H9 (cell line): ENCODE measurements around the gene C3orf22. TPM values are rescaled to one million over a fixed set of nuclear protein-coding genes. Genes with fewer than 3 reads are reported as not detected.

Source experiments
- DNase-seq: peaks from one replicate; pipeline ENCODE4 v3.0.0-alpha.2; 2017
- H2AFZ ChIP-seq: one replicate; pipeline ENCODE4 v1.6.1; 2013; ENCODE audit warnings: mild to moderate bottlenecking, low read length, control low read depth, moderate library complexity
- H2AK5ac ChIP-seq: 2 replicates; pipeline ENCODE4 v1.6.1; 2013; ENCODE audit warnings: low read length, control low read depth, mixed read lengths; ENCODE audit not compliant: insufficient read length
- H2BK120ac ChIP-seq: one replicate; pipeline ENCODE4 v1.6.1; 2013; ENCODE audit warnings: low read depth, mild to moderate bottlenecking, low read length, control low read depth, inconsistent platforms; ENCODE audit not compliant: poor library complexity, severe bottlenecking
- H2BK12ac ChIP-seq: 2 replicates; pipeline ENCODE4 v1.6.1; 2013; ENCODE audit warnings: low read length, control low read depth, mixed read lengths, low read depth; ENCODE audit not compliant: insufficient read length
- H2BK15ac ChIP-seq: 2 replicates; pipeline ENCODE4 v1.6.1; 2013; ENCODE audit warnings: low read depth, low read length, control low read depth
- H2BK20ac ChIP-seq: one replicate; pipeline ENCODE4 v1.6.1; 2013; ENCODE audit warnings: low read depth, mild to moderate bottlenecking, low read length, control low read depth, inconsistent platforms; ENCODE audit not compliant: poor library complexity, severe bottlenecking
- H2BK5ac ChIP-seq: 2 replicates; pipeline ENCODE4 v1.6.1; 2013; ENCODE audit warnings: low read length, control low read depth, mixed read lengths; ENCODE audit not compliant: insufficient read length
- H3K14ac ChIP-seq: 2 replicates; pipeline ENCODE4 v1.6.1; 2013; ENCODE audit warnings: low read length, control low read depth; ENCODE audit not compliant: insufficient read depth
- H3K18ac ChIP-seq: 2 replicates; pipeline ENCODE4 v1.6.1; 2013; ENCODE audit warnings: low read depth, mild to moderate bottlenecking, mixed read lengths, low read length, control low read depth; ENCODE audit not compliant: insufficient read length
- H3K23ac ChIP-seq: 2 replicates; pipeline ENCODE4 v1.6.1; 2013; ENCODE audit warnings: low read length, control low read depth, mixed read lengths, low read depth; ENCODE audit not compliant: insufficient read length
- H3K23me2 ChIP-seq: 2 replicates; pipeline ENCODE4 v1.6.1; 2013; ENCODE audit warnings: low read depth, mild to moderate bottlenecking, mixed read lengths, low read length, control low read depth; ENCODE audit not compliant: insufficient read length, poor library complexity, severe bottlenecking
- H3K27ac ChIP-seq: 2 replicates; pipeline ENCODE4 v1.5.1; 2013; ENCODE audit warnings: low read length, control low read depth, mixed read lengths, low read depth; ENCODE audit not compliant: insufficient read length
- H3K27me3 ChIP-seq: 2 replicates; pipeline ENCODE4 v1.6.1; 2013; ENCODE audit warnings: low read length, control low read depth, inconsistent platforms; ENCODE audit not compliant: insufficient read depth
- H3K4ac ChIP-seq: 2 replicates; pipeline ENCODE4 v1.6.1; 2013; ENCODE audit warnings: low read depth, mild to moderate bottlenecking, control low read depth, inconsistent platforms, low read length, moderate library complexity
- H3K4me1 ChIP-seq: 2 replicates; pipeline ENCODE4 v1.6.1; 2013; ENCODE audit warnings: low read length, control low read depth, inconsistent platforms; ENCODE audit not compliant: insufficient read depth
- H3K4me2 ChIP-seq: 2 replicates; pipeline ENCODE4 v1.6.1; 2013; ENCODE audit warnings: low read length, control low read depth, mixed read lengths; ENCODE audit not compliant: insufficient read length, insufficient read depth
- H3K56ac ChIP-seq: 2 replicates; pipeline ENCODE4 v1.6.1; 2013; ENCODE audit warnings: low read depth, mild to moderate bottlenecking, mixed read lengths, low read length, control low read depth; ENCODE audit not compliant: insufficient read length
- H3K79me1 ChIP-seq: 2 replicates; pipeline ENCODE4 v1.6.1; 2013; ENCODE audit warnings: low read depth, mild to moderate bottlenecking, moderate library complexity, low read length, control low read depth, inconsistent platforms; ENCODE audit not compliant: insufficient read depth, poor library complexity, severe bottlenecking
- H3K79me2 ChIP-seq: 2 replicates; pipeline ENCODE4 v1.6.1; 2013; ENCODE audit warnings: low read length, control low read depth, inconsistent platforms; ENCODE audit not compliant: insufficient read depth
- H3K9ac ChIP-seq: 2 replicates; pipeline ENCODE4 v1.6.1; 2013; ENCODE audit warnings: low read length, control low read depth, mixed read lengths; ENCODE audit not compliant: insufficient read length; ENCODE audit errors: extremely low read depth
- H3K9me3 ChIP-seq: one replicate; pipeline ENCODE4 v1.6.1; 2013; ENCODE audit warnings: low read depth, low read length, inconsistent platforms; ENCODE audit not compliant: control insufficient read depth
- H3T11ph ChIP-seq: one replicate; pipeline ENCODE4 v1.6.1; 2013; ENCODE audit warnings: mild to moderate bottlenecking, low read length, control low read depth, inconsistent platforms
- H4K20me1 ChIP-seq: one replicate; pipeline ENCODE4 v1.6.1; 2013; ENCODE audit not compliant: control insufficient read depth, insufficient read length, insufficient read depth
- H4K5ac ChIP-seq: 2 replicates; pipeline ENCODE4 v1.6.1; 2013; ENCODE audit warnings: low read depth, mild to moderate bottlenecking, mixed read lengths, low read length, control low read depth; ENCODE audit not compliant: insufficient read length
- H4K8ac ChIP-seq: replicated peaks from 2 replicates; pipeline ENCODE4 v1.6.1; 2013; ENCODE audit warnings: low read length, control low read depth, mixed read lengths, low read depth; ENCODE audit not compliant: insufficient read length
- H4K91ac ChIP-seq: 2 replicates; pipeline ENCODE4 v1.6.1; 2013; ENCODE audit warnings: low read depth, mild to moderate bottlenecking, moderate library complexity, mixed read lengths, low read length, control low read depth; ENCODE audit not compliant: insufficient read length
- H3K27ac Mint-ChIP-seq, 3 experiments: 2 replicates in 2 of 3; 3 replicates in 1 of 3; pipeline ENCODE4 v1.8.0; 2020 to 2021; ENCODE audit warnings: mixed read lengths in 3 of 3, mild to moderate bottlenecking in 1 of 3, moderate library complexity in 1 of 3
- H3K27me3 Mint-ChIP-seq: 2 replicates; pipeline ENCODE4 v1.8.0; 2021; ENCODE audit warnings: low read depth, mild to moderate bottlenecking, moderate library complexity, mixed read lengths
- H3K36me3 Mint-ChIP-seq, 3 experiments: 2 replicates in 2 of 3; 3 replicates in 1 of 3; pipeline ENCODE4 v1.8.0; 2020 to 2021; ENCODE audit warnings: low read depth in 3 of 3, mixed read lengths in 3 of 3; ENCODE audit not compliant: insufficient read depth in 1 of 3
- H3K4me1 Mint-ChIP-seq, 2 experiments: 2 replicates each; pipeline ENCODE4 v1.8.0; 2020; ENCODE audit warnings: mixed read lengths in 2 of 2
- H3K4me3 Mint-ChIP-seq, 2 experiments: 2 replicates in 1 of 2; 3 replicates in 1 of 2; pipeline ENCODE4 v1.8.0; 2020 to 2021; ENCODE audit warnings: mild to moderate bottlenecking in 2 of 2, mixed read lengths in 2 of 2, moderate library complexity in 1 of 2
- H3K9me3 Mint-ChIP-seq, 2 experiments: 2 replicates in 1 of 2; 3 replicates in 1 of 2; pipeline ENCODE4 v1.8.0; 2020; ENCODE audit warnings: mild to moderate bottlenecking in 2 of 2, mixed read lengths in 2 of 2, moderate library complexity in 1 of 2
- WGBS: extraction: QIAGEN DNeasy Blood & Tissue Kit; methylation state at CpG from one replicate; pipeline ENCODE4 v1.1.7; 2013; ENCODE audit warnings: missing lambda C conversion rate, low lambda C conversion rate, mixed read lengths; ENCODE audit not compliant: insufficient read length; ENCODE audit errors: extremely low coverage; 5-methylcytosine and 5-hydroxymethylcytosine counted together
- total RNA-seq: library from RNA; stranded (reverse); gene quantifications from 2 replicates; pipeline ENCODE4 v1.2.1, GENCODE V29; 2021
- TF ChIP-seq, protein P1 (sequence below): fragments of 200-600 bp; sonication (generic); conservative IDR thresholded peaks from 3 replicates; pipeline ENCODE4 v1.8.0; 2021; ENCODE audit warnings: antibody characterized with exemption, mild to moderate bottlenecking

The C3orf22 gene
- total RNA-seq, 1 experiment from 2014 or later = not detected

DNA sequence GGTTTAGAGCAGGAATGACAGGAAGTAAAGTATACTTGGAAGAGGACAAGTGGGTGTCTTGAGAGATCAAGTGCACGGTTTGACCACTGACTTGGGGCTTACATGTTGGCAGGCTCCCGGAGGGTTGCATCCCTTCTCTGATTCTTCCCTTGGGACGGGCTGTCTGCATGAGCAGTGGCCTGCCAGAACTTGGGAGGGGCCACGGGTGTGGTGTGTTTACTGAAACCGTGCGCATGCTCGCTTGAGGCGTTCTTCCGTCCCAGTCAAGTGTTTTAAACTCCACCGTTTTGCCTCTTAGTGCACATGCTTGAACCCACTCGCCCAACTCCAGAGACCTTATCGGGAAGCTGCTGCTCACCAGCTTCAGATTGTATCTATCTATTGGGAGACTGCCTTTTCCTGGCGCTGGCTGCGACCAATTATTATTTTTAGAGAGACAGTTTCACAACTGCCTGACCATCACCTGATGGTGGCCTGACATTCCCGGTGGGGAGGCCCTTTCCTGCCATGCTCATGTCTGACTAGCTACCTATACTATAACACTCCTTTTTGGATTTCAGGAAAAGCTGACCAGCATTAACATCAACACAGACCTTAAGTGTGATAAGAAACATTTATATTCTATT is 14.9 kb upstream of the C3orf22 start:
- no peaks in the 10 kb centered on the region for H4K20me1 ChIP-seq
- peak overlapping the region in 1 of 3 experiments; percentile 63; a peak in 1 of 7 replicates for H3K27ac Mint-ChIP-seq

More for the DNA sequence above, 14.9 kb upstream of the C3orf22 start:
- Histone ChIP-seq H3K4me2 (no peak overlapping the region), H2BK5ac (no peak overlapping the region), H2BK12ac (no peak overlapping the region), H3K9ac (no peak overlapping the region), H4K5ac (no peak overlapping the region), H3K14ac (no peak overlapping the region), H2AFZ (no peak overlapping the region), H3K27ac (no peak overlapping the region), H3K56ac (no peak overlapping the region), H3K23ac (no peak overlapping the region), H3K4ac (no peak overlapping the region), H3K23me2 (no peaks in the 10 kb centered on the region), H3K18ac (no peak overlapping the region), H4K8ac (no peak overlapping the region), H2BK20ac (no peak overlapping the region), H2AK5ac (no peak overlapping the region), H3K27me3 (no peaks in the 10 kb centered on the region), H3K9me3 (no peaks in the 10 kb centered on the region), H4K91ac (no peak overlapping the region), H3T11ph (no peak overlapping the region), H2BK15ac (no peak overlapping the region), H3K4me1 (no peaks in the 10 kb centered on the region), H2BK120ac (no peak overlapping the region), H3K79me2 (no peaks in the 10 kb centered on the region), H3K79me1 (no peaks in the 10 kb centered on the region)
- TF ChIP-seq, protein P1, sequence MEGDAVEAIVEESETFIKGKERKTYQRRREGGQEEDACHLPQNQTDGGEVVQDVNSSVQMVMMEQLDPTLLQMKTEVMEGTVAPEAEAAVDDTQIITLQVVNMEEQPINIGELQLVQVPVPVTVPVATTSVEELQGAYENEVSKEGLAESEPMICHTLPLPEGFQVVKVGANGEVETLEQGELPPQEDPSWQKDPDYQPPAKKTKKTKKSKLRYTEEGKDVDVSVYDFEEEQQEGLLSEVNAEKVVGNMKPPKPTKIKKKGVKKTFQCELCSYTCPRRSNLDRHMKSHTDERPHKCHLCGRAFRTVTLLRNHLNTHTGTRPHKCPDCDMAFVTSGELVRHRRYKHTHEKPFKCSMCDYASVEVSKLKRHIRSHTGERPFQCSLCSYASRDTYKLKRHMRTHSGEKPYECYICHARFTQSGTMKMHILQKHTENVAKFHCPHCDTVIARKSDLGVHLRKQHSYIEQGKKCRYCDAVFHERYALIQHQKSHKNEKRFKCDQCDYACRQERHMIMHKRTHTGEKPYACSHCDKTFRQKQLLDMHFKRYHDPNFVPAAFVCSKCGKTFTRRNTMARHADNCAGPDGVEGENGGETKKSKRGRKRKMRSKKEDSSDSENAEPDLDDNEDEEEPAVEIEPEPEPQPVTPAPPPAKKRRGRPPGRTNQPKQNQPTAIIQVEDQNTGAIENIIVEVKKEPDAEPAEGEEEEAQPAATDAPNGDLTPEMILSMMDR = no peak
- H3K4me1 Mint-ChIP-seq = peaks cover under 1 to 3% of the 10 kb centered on the region in 2 experiments; a peak in 2 of 4 replicates
- DNase-seq = no peak
- H3K36me3 Mint-ChIP-seq = no peaks in the 10 kb centered on the region
- H3K4me3 Mint-ChIP-seq = no peak overlapping the region
- no CpG with 5 or more reads among the region's 15 CpGs for WGBS
- H3K9me3 Mint-ChIP-seq = no peaks in the 10 kb centered on the region
- peaks cover 2% of the 10 kb centered on the region; the same call in 1 of the 2 replicates for H3K27me3 Mint-ChIP-seq
